ENCODE measurements around the gene COX20.

GRCh38 chr1:244865820-244866219 lies 30.4 kb downstream of the COX20 start:
- TF ChIP-seq POLR2A (IDR thresholded peaks at IDR 0.05) = no peak
- no peak for TF ChIP-seq CTCF (IDR thresholded peaks at IDR 0.05)
- TF ChIP-seq POLR2AphosphoS5 (IDR thresholded peaks at IDR 0.05) = no peak

Measured in gastroesophageal sphincter (tissue), 3 donors.